Neural cell (in vitro differentiated cells): Measurements from ENCODE around the gene PTPRN2. TPM values are rescaled to one million over a fixed set of nuclear protein-coding genes. Genes with fewer than 3 reads are reported as not detected.

Source experiments
- H2AFZ ChIP-seq: fragments of 200-600, 300-800 bp; sonication (generic), shearing (Covaris generic); 2 replicates; pipeline ENCODE4 v1.6.0; 2014; ENCODE audit warnings: low read depth, mild to moderate bottlenecking, antibody characterized with exemption, low read length, moderate library complexity
- H3F3A ChIP-seq: fragments of 200-600 bp; shearing (Covaris generic); 2 replicates; pipeline ENCODE4 v1.6.1; 2016; ENCODE audit warnings: mild to moderate bottlenecking, moderate library complexity, mixed read lengths, antibody characterized with exemption, low read length; ENCODE audit not compliant: insufficient read depth, poor library complexity, severe bottlenecking
- H3K27ac ChIP-seq: fragments of 200-600, 300-800 bp; sonication (generic), shearing (Covaris generic); 2 replicates; pipeline ENCODE4 v1.5.1; 2014; ENCODE audit warnings: mild to moderate bottlenecking, low read length, moderate library complexity
- H3K27me3 ChIP-seq: fragments of 300-800, 200-600 bp; sonication (generic), shearing (Covaris generic); 2 replicates; pipeline ENCODE4 v1.6.0; 2014; ENCODE audit warnings: mild to moderate bottlenecking, low read depth, low read length, moderate library complexity; ENCODE audit not compliant: insufficient read depth
- H3K36me3 ChIP-seq: fragments of 300-800, 200-600 bp; sonication (generic), shearing (Covaris generic); 2 replicates; pipeline ENCODE4 v1.5.1; 2014; ENCODE audit warnings: mild to moderate bottlenecking, antibody characterized with exemption, low read length, moderate library complexity; ENCODE audit not compliant: insufficient read depth
- H3K4me2 ChIP-seq: fragments of 300-800, 200-600 bp; sonication (generic), shearing (Covaris generic); 2 replicates; pipeline ENCODE4 v1.6.0; 2014; ENCODE audit warnings: mild to moderate bottlenecking, low read length
- H3K4me3 ChIP-seq: fragments of 300-800, 200-600 bp; sonication (generic), shearing (Covaris generic); 2 replicates; pipeline ENCODE4 v1.5.1; 2014; ENCODE audit warnings: mild to moderate bottlenecking, low read length, moderate library complexity
- H3K79me2 ChIP-seq: fragments of 200-600 bp; shearing (Covaris generic); replicated peaks from 2 replicates; pipeline ENCODE4 v1.6.0; 2014; ENCODE audit warnings: mild to moderate bottlenecking, low read length, moderate library complexity; ENCODE audit not compliant: insufficient read depth
- H3K9ac ChIP-seq: fragments of 300-800, 200-600 bp; sonication (generic), shearing (Covaris generic); 2 replicates; pipeline ENCODE4 v1.6.1; 2016; ENCODE audit warnings: mild to moderate bottlenecking, low read length, mixed read lengths
- H3K9me2 ChIP-seq: fragments of 200-600 bp; shearing (Covaris generic); 2 replicates; pipeline ENCODE4 v1.6.1; 2016; ENCODE audit warnings: mild to moderate bottlenecking, low read length, mixed read lengths; ENCODE audit not compliant: insufficient read depth
- H3K9me3 ChIP-seq: fragments of 200-600, 300-800 bp; sonication (generic), shearing (Covaris generic); 2 replicates; pipeline ENCODE4 v1.6.1; 2016; ENCODE audit warnings: mild to moderate bottlenecking, mixed run types, low read length, moderate library complexity, mixed read lengths
- H4K20me1 ChIP-seq: fragments of 200-600 bp; shearing (Covaris generic); 2 replicates; pipeline ENCODE4 v1.6.1; 2016; ENCODE audit warnings: mild to moderate bottlenecking, mixed run types; ENCODE audit not compliant: insufficient read depth
- CTCF ChIP-seq: fragments of 450-650 bp; IDR thresholded peaks from 2 replicates; pipeline ENCODE4 v1.5.1; 2014; ENCODE audit warnings: antibody characterized with exemption, mild to moderate bottlenecking, moderate library complexity; ENCODE audit not compliant: poor library complexity, severe bottlenecking
- EP300 ChIP-seq: fragments of 450-650 bp; conservative IDR thresholded peaks from 2 replicates; pipeline ENCODE4 v1.6.1; 2014; ENCODE audit warnings: antibody characterized with exemption, mild to moderate bottlenecking, moderate library complexity; ENCODE audit not compliant: poor library complexity, severe bottlenecking
- EZH2 ChIP-seq: fragments of 200-600, 300-800 bp; shearing (Covaris generic), sonication (generic); IDR thresholded peaks from 2 replicates; pipeline ENCODE4 v1.6.1; 2014; ENCODE audit warnings: antibody characterized with exemption, low read length, borderline replicate concordance, mild to moderate bottlenecking; ENCODE audit not compliant: insufficient read depth, poor library complexity, severe bottlenecking
- MXI1 ChIP-seq: fragments of 450-650 bp; conservative IDR thresholded peaks from 2 replicates; pipeline ENCODE4 v1.6.1; 2014; ENCODE audit warnings: antibody characterized with exemption, mild to moderate bottlenecking; ENCODE audit not compliant: poor library complexity, severe bottlenecking
- POLR2AphosphoS5 ChIP-seq: IDR thresholded peaks from 2 replicates; pipeline ENCODE4 v1.6.1; 2012
- RAD21 ChIP-seq: fragments of 450-650 bp; conservative IDR thresholded peaks from 2 replicates; pipeline ENCODE4 v1.6.1; 2014; ENCODE audit warnings: antibody characterized with exemption, mild to moderate bottlenecking, moderate library complexity
- REST ChIP-seq: IDR thresholded peaks from 2 replicates; pipeline ENCODE4 v1.6.1; 2012; ENCODE audit warnings: borderline replicate concordance
- SMC3 ChIP-seq: fragments of 450-650 bp; conservative IDR thresholded peaks from 2 replicates; pipeline ENCODE4 v1.6.1; 2014; ENCODE audit warnings: antibody characterized with exemption, mild to moderate bottlenecking, moderate library complexity; ENCODE audit not compliant: poor library complexity
- TAF1 ChIP-seq: IDR thresholded peaks from 2 replicates; pipeline ENCODE4 v1.6.1; 2012; ENCODE audit warnings: low read depth
- polyA plus RNA-seq: library from polyadenylated mRNA; depleted of rRNA; stranded (reverse); fragments of >200 nt; gene quantifications from 2 replicates; pipeline ENCODE4 v1.2.3, GENCODE V29; 2014

PTPRN2 gene
- polyA plus RNA-seq, 1 donor from 2014 or later = 31.0 TPM

GRCh38 chr7:157721468-157722136, 866.0 kb downstream of the PTPRN2 start:
- Histone ChIP-seq H2AFZ (no peak overlapping the region), H4K20me1 (no peaks in the 10 kb centered on the region)

More at GRCh38 chr7:157721468-157722136, 866.0 kb downstream of the PTPRN2 start:
- H3K27me3 ChIP-seq = no peaks in the 10 kb centered on the region
- no peaks in the 10 kb centered on the region for H3K9me3 ChIP-seq
- TF ChIP-seq TAF1 (no peak), REST (no peak), RAD21 (no peak), POLR2AphosphoS5 (no peak), EZH2 (no peak), EP300 (no peak), SMC3 (no peak), CTCF (no peak), MXI1 (no peak)
- no peaks in the 10 kb centered on the region for H3F3A ChIP-seq
- no peaks in the 10 kb centered on the region for H3K9me2 ChIP-seq
- no peak overlapping the region for H3K27ac ChIP-seq
- H3K4me3 ChIP-seq = no peak overlapping the region
- H3K9ac ChIP-seq = no peak overlapping the region
- no peaks in the 10 kb centered on the region for H3K79me2 ChIP-seq
- H3K36me3 ChIP-seq = no peaks in the 10 kb centered on the region
- H3K4me2 ChIP-seq = no peak overlapping the region
